ENCODE measurements around the gene DNAH2. TPM values are rescaled to one million over a fixed set of nuclear protein-coding genes. Genes with fewer than 3 reads are reported as not detected.

The DNAH2 gene
- total and polyA plus RNA-seq, 2 of the 13 experiments (the other 11 are each of a cell fraction or from before 2014, with no cell fraction given): not detected

DNA sequence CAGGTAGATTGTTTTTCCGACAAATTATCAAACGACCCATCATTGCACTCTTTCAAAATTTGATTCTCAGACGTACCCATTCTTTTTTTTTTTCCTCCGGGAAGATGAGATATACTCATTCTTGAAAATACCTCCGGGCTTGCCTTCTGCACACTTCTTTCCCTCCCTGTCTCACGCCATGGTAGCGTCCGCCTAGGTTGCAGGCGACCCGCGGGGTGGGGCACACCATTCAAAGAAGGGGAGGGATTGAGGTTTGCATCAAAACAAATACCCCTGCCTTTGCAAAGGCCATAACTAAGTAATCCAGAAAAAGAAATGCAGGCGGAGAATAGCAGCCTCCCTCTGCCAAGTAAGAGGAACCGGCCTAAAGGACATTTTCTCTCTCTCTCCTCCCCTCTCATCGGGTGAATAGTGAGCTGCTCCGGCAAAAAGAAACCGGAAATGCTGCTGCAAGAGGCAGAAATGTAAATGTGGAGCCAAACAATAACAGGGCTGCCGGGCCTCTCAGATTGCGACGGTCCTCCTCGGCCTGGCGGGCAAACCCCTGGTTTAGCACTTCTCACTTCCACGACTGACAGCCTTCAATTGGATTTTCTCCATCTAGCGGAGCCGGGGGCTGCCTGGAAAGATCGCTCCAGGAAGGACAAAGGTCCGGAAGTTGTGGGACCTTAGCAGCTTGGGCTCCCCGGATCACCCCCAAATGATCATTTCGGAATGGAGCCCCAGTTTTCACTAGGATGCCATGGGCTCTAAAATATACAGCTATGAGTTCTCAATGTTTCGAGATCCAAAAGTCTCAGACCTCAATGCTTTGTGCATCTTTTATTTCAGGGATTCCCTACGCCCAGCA, 31.1 kb upstream of the DNAH2 start (continued):
- TF ChIP-seq, protein P1, sequence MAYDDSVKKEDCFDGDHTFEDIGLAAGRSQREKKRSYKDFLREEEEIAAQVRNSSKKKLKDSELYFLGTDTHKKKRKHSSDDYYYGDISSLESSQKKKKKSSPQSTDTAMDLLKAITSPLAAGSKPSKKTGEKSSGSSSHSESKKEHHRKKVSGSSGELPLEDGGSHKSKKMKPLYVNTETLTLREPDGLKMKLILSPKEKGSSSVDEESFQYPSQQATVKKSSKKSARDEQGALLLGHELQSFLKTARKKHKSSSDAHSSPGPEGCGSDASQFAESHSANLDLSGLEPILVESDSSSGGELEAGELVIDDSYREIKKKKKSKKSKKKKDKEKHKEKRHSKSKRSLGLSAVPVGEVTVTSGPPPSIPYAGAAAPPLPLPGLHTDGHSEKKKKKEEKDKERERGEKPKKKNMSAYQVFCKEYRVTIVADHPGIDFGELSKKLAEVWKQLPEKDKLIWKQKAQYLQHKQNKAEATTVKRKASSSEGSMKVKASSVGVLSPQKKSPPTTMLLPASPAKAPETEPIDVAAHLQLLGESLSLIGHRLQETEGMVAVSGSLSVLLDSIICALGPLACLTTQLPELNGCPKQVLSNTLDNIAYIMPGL (CRISPR knock-in tag; IDR thresholded peaks at IDR 0.05; ENCODE audit: borderline replicate concordance in 1 of 2, low read depth in 1 of 2): peak in 1 of 2 experiments; percentile 41; a peak in 2 of 4 replicates
- TF ChIP-seq RBM22 (optimal IDR thresholded peaks at IDR 0.05; ENCODE audit: low read length) (peak; percentile 55), NR2C2 (CRISPR knock-in tag; IDR thresholded peaks at IDR 0.05; ENCODE audit: borderline replicate concordance) (peak; percentile 48; the same call in 1 of the 2 replicates), TP53 (CRISPR knock-in tag; conservative IDR thresholded peaks at IDR 0.05) (0 out of 2 replicates have a peak, but pooled peaks have one; percentile 45), ZNF143 (CRISPR knock-in tag; IDR thresholded peaks at IDR 0.05) (0 out of 2 replicates have a peak, but pooled peaks have one; percentile 20), CHD4 (IDR thresholded peaks at IDR 0.05; ENCODE audit: borderline replicate concordance, low read length) (no peak)
- TF ChIP-seq, protein P2, sequence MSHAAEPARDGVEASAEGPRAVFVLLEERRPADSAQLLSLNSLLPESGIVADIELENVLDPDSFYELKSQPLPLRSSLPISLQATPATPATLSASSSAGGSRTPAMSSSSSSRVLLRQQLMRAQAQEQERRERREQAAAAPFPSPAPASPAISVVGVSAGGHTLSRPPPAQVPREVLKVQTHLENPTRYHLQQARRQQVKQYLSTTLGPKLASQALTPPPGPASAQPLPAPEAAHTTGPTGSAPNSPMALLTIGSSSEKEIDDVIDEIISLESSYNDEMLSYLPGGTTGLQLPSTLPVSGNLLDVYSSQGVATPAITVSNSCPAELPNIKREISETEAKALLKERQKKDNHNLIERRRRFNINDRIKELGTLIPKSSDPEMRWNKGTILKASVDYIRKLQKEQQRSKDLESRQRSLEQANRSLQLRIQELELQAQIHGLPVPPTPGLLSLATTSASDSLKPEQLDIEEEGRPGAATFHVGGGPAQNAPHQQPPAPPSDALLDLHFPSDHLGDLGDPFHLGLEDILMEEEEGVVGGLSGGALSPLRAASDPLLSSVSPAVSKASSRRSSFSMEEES (CRISPR knock-in tag; IDR thresholded peaks at IDR 0.05): no peak
- TF ChIP-seq, protein P3, sequence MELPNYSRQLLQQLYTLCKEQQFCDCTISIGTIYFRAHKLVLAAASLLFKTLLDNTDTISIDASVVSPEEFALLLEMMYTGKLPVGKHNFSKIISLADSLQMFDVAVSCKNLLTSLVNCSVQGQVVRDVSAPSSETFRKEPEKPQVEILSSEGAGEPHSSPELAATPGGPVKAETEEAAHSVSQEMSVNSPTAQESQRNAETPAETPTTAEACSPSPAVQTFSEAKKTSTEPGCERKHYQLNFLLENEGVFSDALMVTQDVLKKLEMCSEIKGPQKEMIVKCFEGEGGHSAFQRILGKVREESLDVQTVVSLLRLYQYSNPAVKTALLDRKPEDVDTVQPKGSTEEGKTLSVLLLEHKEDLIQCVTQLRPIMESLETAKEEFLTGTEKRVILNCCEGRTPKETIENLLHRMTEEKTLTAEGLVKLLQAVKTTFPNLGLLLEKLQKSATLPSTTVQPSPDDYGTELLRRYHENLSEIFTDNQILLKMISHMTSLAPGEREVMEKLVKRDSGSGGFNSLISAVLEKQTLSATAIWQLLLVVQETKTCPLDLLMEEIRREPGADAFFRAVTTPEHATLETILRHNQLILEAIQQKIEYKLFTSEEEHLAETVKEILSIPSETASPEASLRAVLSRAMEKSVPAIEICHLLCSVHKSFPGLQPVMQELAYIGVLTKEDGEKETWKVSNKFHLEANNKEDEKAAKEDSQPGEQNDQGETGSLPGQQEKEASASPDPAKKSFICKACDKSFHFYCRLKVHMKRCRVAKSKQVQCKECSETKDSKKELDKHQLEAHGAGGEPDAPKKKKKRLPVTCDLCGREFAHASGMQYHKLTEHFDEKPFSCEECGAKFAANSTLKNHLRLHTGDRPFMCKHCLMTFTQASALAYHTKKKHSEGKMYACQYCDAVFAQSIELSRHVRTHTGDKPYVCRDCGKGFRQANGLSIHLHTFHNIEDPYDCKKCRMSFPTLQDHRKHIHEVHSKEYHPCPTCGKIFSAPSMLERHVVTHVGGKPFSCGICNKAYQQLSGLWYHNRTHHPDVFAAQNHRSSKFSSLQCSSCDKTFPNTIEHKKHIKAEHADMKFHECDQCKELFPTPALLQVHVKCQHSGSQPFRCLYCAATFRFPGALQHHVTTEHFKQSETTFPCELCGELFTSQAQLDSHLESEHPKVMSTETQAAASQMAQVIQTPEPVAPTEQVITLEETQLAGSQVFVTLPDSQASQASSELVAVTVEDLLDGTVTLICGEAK (IDR thresholded peaks at IDR 0.05): no peak
- TF ChIP-seq, protein P3 (CRISPR knock-in tag; IDR thresholded peaks at IDR 0.05): peak; percentile 37; the same call in 1 of the 2 replicates
- TF ChIP-seq, protein P4, sequence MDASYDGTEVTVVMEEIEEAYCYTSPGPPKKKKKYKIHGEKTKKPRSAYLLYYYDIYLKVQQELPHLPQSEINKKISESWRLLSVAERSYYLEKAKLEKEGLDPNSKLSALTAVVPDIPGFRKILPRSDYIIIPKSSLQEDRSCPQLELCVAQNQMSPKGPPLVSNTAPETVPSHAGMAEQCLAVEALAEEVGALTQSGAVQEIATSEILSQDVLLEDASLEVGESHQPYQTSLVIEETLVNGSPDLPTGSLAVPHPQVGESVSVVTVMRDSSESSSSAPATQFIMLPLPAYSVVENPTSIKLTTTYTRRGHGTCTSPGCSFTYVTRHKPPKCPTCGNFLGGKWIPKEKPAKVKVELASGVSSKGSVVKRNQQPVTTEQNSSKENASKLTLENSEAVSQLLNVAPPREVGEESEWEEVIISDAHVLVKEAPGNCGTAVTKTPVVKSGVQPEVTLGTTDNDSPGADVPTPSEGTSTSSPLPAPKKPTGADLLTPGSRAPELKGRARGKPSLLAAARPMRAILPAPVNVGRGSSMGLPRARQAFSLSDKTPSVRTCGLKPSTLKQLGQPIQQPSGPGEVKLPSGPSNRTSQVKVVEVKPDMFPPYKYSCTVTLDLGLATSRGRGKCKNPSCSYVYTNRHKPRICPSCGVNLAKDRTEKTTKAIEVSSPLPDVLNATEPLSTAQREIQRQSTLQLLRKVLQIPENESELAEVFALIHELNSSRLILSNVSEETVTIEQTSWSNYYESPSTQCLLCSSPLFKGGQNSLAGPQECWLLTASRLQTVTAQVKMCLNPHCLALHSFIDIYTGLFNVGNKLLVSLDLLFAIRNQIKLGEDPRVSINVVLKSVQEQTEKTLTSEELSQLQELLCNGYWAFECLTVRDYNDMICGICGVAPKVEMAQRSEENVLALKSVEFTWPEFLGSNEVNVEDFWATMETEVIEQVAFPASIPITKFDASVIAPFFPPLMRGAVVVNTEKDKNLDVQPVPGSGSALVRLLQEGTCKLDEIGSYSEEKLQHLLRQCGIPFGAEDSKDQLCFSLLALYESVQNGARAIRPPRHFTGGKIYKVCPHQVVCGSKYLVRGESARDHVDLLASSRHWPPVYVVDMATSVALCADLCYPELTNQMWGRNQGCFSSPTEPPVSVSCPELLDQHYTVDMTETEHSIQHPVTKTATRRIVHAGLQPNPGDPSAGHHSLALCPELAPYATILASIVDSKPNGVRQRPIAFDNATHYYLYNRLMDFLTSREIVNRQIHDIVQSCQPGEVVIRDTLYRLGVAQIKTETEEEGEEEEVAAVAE (CRISPR knock-in tag; IDR thresholded peaks at IDR 0.05; ENCODE audit: borderline replicate concordance): no peak
